HepG2 (cell line): ENCODE measurements around the gene TAF3. TPM values are rescaled to one million over a fixed set of nuclear protein-coding genes. Genes with fewer than 3 reads are reported as not detected.

ENCODE experiments used
- DBP ChIP-seq: sonication (generic); formaldehyde crosslinking; IDR thresholded peaks from 2 replicates; pipeline ENCODE4 v1.4.0; 2020; ENCODE audit warnings: missing genetic modification reagents; ENCODE audit errors: not compliant biosample characterization
- FOXJ3 ChIP-seq: sonication (generic); formaldehyde crosslinking; IDR thresholded peaks from 2 replicates; pipeline ENCODE4 v1.4.0; 2020; ENCODE audit warnings: missing genetic modification reagents, mild to moderate bottlenecking, borderline replicate concordance
- NR2F6 ChIP-seq, 2 experiments: IDR thresholded peaks; 2 replicates each; pipeline ENCODE4 v1.6.1; 2016; ENCODE audit warnings: antibody characterized with exemption in 1 of 2, mild to moderate bottlenecking in 1 of 2
- SMARCC2 ChIP-seq: fragments of 450-650 bp; IDR thresholded peaks from 2 replicates; pipeline ENCODE4 v1.6.1; 2017; ENCODE audit warnings: antibody characterized with exemption, mild to moderate bottlenecking
- STAG1 ChIP-seq: sonication (generic); formaldehyde crosslinking; IDR thresholded peaks from 2 replicates; pipeline ENCODE4 v1.4.0; 2020; ENCODE audit warnings: missing genetic modification reagents
- THRA ChIP-seq: sonication (generic); formaldehyde crosslinking; IDR thresholded peaks from 2 replicates; pipeline ENCODE4 v1.4.0; 2020; ENCODE audit warnings: missing genetic modification reagents, borderline replicate concordance
- ZNF124 ChIP-seq: sonication (generic); formaldehyde crosslinking; IDR thresholded peaks from 2 replicates; pipeline ENCODE4 v1.4.0; 2020; ENCODE audit warnings: missing genetic modification reagents
- ZNF225 ChIP-seq: sonication (generic); formaldehyde crosslinking; IDR thresholded peaks from 2 replicates; pipeline ENCODE4 v1.4.0; 2020; ENCODE audit warnings: mild to moderate bottlenecking, missing genetic modification reagents
- ZNF580 ChIP-seq: IDR thresholded peaks from 2 replicates; pipeline ENCODE4 v1.6.1; 2016; ENCODE audit warnings: low read depth, borderline replicate concordance
- ZNF609 ChIP-seq: sonication (generic); formaldehyde crosslinking; IDR thresholded peaks from 2 replicates; pipeline ENCODE4 v1.4.0; 2020; ENCODE audit warnings: mild to moderate bottlenecking, missing genetic modification reagents, borderline replicate concordance
- polyA plus RNA-seq, 8 experiments: library from polyadenylated mRNA; depleted of rRNA in 3 of 8; stranded (reverse) in 7 of 8; unstranded in 1 of 8; fragments of >200 nt; fragmentation: Illumina TruSeq in 4 of 8; extraction: Trizol in 4 of 8; gene quantifications; 2 replicates each; pipeline versions ENCODE4 v1.2.1 to v1.2.3, GENCODE V29; 2011 to 2016; ENCODE audit warnings: low read depth in 4 of 8, missing spikeins in 1 of 8, mixed read lengths in 1 of 8; ENCODE audit not compliant: insufficient read depth in 1 of 8
- total RNA-seq, 5 experiments: library from RNA; depleted of rRNA; stranded (reverse); fragments of >200 nt; fragmentation: Illumina TruSeq; extraction: Trizol; gene quantifications; 2 replicates each; pipeline ENCODE4 v1.2.3, GENCODE V29; 2016; ENCODE audit warnings: low read depth in 1 of 5
- TF ChIP-seq, protein P1 (sequence below): sonication (generic); formaldehyde crosslinking; IDR thresholded peaks from 2 replicates; pipeline ENCODE4 v1.4.0; 2020; ENCODE audit warnings: missing genetic modification reagents, borderline replicate concordance
- TF ChIP-seq, protein P2 (sequence below): sonication (generic); formaldehyde crosslinking; IDR thresholded peaks from 2 replicates; pipeline ENCODE4 v1.5.0; 2020; ENCODE audit warnings: mild to moderate bottlenecking, missing genetic modification reagents, borderline replicate concordance

Gene TAF3
- total and polyA plus RNA-seq, 2 of the 13 experiments (the other 11 are each of a cell fraction or from before 2014, with no cell fraction given): 1.7 to 2.9 TPM

DNA sequence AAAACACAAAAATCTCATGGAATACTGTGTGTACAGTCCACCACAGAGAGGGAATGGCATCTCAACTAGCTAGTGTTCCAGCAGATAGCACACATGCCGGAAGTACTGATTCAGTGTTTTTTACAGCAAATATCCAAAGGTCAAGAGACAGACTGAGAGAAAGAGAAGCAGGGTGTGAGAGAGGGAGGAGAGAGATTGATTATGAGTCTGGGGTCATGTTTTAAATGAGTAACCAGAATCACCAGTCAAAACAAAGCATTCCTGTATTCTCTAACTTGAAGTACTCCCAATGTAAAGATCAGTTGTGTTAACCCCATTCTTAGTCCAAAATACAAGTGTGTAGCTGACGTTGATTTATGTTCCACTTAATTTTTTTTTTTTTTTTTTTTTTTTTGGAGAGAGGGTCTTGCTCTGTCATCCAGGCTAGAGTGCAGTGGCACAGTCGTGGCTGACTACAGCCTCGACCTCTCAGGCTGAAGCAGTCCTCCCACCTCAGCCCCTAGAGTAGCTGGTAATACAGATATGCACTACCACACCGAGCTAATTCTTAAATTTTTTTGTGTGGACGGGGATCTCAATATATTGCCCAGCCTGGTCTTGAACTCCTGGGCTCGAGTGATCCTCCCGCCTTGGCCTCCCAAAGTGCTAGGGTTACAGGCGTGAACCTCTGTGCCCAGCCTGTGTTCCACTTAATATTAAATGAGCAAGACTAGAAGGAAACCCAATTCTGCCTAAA, 114.2 kb downstream of the TAF3 start (continued):
- TF ChIP-seq THRA (CRISPR knock-in tag) (peak; percentile 44; the same call in 1 of the 2 replicates), DBP (CRISPR knock-in tag) (no peak), ZNF225 (CRISPR knock-in tag) (no peak), ZNF609 (CRISPR knock-in tag) (peak; percentile 93), NR2F6 (IDR thresholded peaks at IDR 0.05) (peak; percentile 91), NR2F6 (CRISPR knock-in tag; IDR thresholded peaks at IDR 0.05) (peak; percentile 96), STAG1 (peak; percentile 6; the same call in 1 of the 2 replicates), SMARCC2 (0 out of 2 replicates have a peak, but pooled peaks have one; percentile 28), FOXJ3 (CRISPR knock-in tag) (peak; percentile 87; the same call in 1 of the 2 replicates), ZNF124 (CRISPR knock-in tag) (peak; percentile 73; the same call in 1 of the 2 replicates), ZNF580 (CRISPR knock-in tag) (peak; percentile 88; the same call in 1 of the 2 replicates)
- TF ChIP-seq, protein P1, sequence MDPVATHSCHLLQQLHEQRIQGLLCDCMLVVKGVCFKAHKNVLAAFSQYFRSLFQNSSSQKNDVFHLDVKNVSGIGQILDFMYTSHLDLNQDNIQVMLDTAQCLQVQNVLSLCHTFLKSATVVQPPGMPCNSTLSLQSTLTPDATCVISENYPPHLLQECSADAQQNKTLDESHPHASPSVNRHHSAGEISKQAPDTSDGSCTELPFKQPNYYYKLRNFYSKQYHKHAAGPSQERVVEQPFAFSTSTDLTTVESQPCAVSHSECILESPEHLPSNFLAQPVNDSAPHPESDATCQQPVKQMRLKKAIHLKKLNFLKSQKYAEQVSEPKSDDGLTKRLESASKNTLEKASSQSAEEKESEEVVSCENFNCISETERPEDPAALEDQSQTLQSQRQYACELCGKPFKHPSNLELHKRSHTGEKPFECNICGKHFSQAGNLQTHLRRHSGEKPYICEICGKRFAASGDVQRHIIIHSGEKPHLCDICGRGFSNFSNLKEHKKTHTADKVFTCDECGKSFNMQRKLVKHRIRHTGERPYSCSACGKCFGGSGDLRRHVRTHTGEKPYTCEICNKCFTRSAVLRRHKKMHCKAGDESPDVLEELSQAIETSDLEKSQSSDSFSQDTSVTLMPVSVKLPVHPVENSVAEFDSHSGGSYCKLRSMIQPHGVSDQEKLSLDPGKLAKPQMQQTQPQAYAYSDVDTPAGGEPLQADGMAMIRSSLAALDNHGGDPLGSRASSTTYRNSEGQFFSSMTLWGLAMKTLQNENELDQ (CRISPR knock-in tag): no peak
- TF ChIP-seq, protein P2, sequence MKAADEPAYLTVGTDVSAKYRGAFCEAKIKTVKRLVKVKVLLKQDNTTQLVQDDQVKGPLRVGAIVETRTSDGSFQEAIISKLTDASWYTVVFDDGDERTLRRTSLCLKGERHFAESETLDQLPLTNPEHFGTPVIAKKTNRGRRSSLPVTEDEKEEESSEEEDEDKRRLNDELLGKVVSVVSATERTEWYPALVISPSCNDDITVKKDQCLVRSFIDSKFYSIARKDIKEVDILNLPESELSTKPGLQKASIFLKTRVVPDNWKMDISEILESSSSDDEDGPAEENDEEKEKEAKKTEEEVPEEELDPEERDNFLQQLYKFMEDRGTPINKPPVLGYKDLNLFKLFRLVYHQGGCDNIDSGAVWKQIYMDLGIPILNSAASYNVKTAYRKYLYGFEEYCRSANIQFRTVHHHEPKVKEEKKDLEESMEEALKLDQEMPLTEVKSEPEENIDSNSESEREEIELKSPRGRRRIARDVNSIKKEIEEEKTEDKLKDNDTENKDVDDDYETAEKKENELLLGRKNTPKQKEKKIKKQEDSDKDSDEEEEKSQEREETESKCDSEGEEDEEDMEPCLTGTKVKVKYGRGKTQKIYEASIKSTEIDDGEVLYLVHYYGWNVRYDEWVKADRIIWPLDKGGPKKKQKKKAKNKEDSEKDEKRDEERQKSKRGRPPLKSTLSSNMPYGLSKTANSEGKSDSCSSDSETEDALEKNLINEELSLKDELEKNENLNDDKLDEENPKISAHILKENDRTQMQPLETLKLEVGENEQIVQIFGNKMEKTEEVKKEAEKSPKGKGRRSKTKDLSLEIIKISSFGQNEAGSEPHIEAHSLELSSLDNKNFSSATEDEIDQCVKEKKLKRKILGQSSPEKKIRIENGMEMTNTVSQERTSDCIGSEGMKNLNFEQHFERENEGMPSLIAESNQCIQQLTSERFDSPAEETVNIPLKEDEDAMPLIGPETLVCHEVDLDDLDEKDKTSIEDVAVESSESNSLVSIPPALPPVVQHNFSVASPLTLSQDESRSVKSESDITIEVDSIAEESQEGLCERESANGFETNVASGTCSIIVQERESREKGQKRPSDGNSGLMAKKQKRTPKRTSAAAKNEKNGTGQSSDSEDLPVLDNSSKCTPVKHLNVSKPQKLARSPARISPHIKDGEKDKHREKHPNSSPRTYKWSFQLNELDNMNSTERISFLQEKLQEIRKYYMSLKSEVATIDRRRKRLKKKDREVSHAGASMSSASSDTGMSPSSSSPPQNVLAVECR (CRISPR knock-in tag): peak; percentile 39; the same call in 1 of the 2 replicates
